ENCODE data around the gene ZNF701.

DNA sequence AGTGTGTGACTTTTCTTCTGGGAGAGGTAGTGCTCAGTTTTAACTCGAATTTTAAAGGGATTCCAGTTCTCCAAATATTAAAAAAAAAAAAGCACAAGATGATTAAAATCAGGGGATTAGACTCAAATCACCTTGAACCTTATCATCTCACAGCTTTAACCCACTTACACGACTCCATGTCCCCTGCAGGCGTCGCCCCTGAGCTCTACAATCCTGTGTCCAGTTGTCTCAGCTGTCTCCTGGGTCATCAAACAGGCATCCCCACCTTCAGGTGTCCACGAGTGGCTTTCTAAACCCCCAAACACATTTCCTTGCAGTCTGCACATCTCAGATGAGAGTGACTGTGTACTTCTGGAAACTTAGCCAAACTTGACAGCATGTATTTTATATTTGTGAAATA, 28.5 kb upstream of the ZNF701 start:
- TF ChIP-seq POLR2A (IDR thresholded peaks at IDR 0.05) (no peak), POLR2AphosphoS5 (IDR thresholded peaks at IDR 0.05) (no peak), EP300 (IDR thresholded peaks at IDR 0.05) (no peak)
- TF ChIP-seq, protein P1, sequence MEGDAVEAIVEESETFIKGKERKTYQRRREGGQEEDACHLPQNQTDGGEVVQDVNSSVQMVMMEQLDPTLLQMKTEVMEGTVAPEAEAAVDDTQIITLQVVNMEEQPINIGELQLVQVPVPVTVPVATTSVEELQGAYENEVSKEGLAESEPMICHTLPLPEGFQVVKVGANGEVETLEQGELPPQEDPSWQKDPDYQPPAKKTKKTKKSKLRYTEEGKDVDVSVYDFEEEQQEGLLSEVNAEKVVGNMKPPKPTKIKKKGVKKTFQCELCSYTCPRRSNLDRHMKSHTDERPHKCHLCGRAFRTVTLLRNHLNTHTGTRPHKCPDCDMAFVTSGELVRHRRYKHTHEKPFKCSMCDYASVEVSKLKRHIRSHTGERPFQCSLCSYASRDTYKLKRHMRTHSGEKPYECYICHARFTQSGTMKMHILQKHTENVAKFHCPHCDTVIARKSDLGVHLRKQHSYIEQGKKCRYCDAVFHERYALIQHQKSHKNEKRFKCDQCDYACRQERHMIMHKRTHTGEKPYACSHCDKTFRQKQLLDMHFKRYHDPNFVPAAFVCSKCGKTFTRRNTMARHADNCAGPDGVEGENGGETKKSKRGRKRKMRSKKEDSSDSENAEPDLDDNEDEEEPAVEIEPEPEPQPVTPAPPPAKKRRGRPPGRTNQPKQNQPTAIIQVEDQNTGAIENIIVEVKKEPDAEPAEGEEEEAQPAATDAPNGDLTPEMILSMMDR (IDR thresholded peaks at IDR 0.05): no peak

All from upper lobe of left lung (tissue), 4 donors.